ENCODE results near the gene GALNS.

- TF ChIP-seq CTCF (IDR thresholded peaks at IDR 0.05; ENCODE audit: extremely low read depth in 1 of 2, insufficient read depth in 1 of 2, low read depth in 1 of 2, low read length in 2 of 2) (no peak), POLR2A (IDR thresholded peaks at IDR 0.05; ENCODE audit: low read depth, low read length) (no peak), EZH2 (IDR thresholded peaks at IDR 0.05; ENCODE audit: borderline replicate concordance, low read depth, low read length, severe bottlenecking) (no peak)
Measured at GRCh38 chr16:88841521-88842307, 15.0 kb downstream of the GALNS start.
